OCI-LY3 (cell line): ENCODE measurements around the gene NELL1.

Source experiments
- EZH2phosphoT487 ChIP-seq: fragments of 200-600 bp; shearing (Covaris generic); IDR thresholded peaks from 2 replicates; pipeline ENCODE4 v1.6.1; 2018; ENCODE audit warnings: antibody characterized with exemption, mixed run types, low read depth
- TF ChIP-seq, protein P1 (sequence below): fragments of 200-600, 300-600 bp; sonication (generic); IDR thresholded peaks from 2 replicates; pipeline ENCODE4 v1.5.1; 2014; ENCODE audit warnings: antibody characterized with exemption, low read length, low read depth

DNA sequence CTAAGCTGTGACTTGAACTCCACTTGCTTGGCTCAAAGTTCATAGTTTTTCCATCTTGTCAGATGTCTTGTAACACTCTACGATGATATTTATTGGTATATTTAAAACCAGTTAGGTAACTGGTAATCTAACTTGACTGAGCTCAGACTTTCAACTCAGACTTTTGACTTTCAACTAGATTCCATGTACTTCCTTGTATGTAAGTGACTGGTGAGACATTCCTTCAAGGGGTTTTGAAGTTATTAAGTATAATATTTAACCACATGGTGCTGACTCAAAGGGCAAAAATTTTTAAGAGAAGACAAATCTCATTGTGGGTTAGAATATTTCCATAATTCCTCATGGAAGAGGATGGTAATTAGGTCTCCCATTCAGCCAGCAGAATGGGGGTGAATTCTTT lies 892.2 kb downstream of the NELL1 start:
- TF ChIP-seq, protein P1, sequence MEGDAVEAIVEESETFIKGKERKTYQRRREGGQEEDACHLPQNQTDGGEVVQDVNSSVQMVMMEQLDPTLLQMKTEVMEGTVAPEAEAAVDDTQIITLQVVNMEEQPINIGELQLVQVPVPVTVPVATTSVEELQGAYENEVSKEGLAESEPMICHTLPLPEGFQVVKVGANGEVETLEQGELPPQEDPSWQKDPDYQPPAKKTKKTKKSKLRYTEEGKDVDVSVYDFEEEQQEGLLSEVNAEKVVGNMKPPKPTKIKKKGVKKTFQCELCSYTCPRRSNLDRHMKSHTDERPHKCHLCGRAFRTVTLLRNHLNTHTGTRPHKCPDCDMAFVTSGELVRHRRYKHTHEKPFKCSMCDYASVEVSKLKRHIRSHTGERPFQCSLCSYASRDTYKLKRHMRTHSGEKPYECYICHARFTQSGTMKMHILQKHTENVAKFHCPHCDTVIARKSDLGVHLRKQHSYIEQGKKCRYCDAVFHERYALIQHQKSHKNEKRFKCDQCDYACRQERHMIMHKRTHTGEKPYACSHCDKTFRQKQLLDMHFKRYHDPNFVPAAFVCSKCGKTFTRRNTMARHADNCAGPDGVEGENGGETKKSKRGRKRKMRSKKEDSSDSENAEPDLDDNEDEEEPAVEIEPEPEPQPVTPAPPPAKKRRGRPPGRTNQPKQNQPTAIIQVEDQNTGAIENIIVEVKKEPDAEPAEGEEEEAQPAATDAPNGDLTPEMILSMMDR = no peak
- TF ChIP-seq EZH2phosphoT487 = no peak
